Psoas muscle (tissue), 8 donors: ENCODE measurements around the gene KRT7. TPM values are rescaled to one million over a fixed set of nuclear protein-coding genes. Genes with fewer than 3 reads are reported as not detected.

Experiments
- ATAC-seq, 4 donors: fragments of 200-7000 bp; cut with Tn5 transposase; one replicate each; pipeline ENCODE4 v1.9.1; 2020; ENCODE audit warnings: moderate library complexity in 3 of 4, mild to moderate bottlenecking in 2 of 4
- DNase-seq, 2 donors: peaks; one replicate each; pipeline ENCODE4 v3.0.0-alpha.2; 2020
- H3K27ac ChIP-seq: fragments of 200-600 bp; one replicate; pipeline ENCODE4 v1.8.0; 2022
- H3K27me3 ChIP-seq, 3 donors: fragments of 200-600 bp in 1 of 3; one replicate each; pipeline versions ENCODE4 v1.6.1 to v1.8.0; 2013 to 2022; ENCODE audit warnings: low read length in 2 of 3, mild to moderate bottlenecking in 2 of 3, moderate library complexity in 1 of 3; ENCODE audit not compliant: insufficient read depth in 3 of 3
- H3K36me3 ChIP-seq, 2 donors: fragments of 200-600 bp in 1 of 2; one replicate each; pipeline versions ENCODE4 v1.6.1 to v1.8.0; 2013 to 2022; ENCODE audit warnings: low read depth in 1 of 2, mild to moderate bottlenecking in 1 of 2, moderate library complexity in 1 of 2; ENCODE audit not compliant: insufficient read depth in 1 of 2
- H3K4me1 ChIP-seq: fragments of 200-600 bp; one replicate; pipeline ENCODE4 v1.8.0; 2022
- H3K4me3 ChIP-seq: fragments of 200-600 bp; one replicate; pipeline ENCODE4 v1.8.0; 2022; ENCODE audit warnings: mild to moderate bottlenecking
- H3K9me3 ChIP-seq: fragments of 200-600 bp; one replicate; pipeline ENCODE4 v1.8.0; 2022
- WGBS, 3 donors: extraction: QIAGEN DNeasy Blood & Tissue Kit; methylation state at CpG; one replicate each; pipeline versions ENCODE4 v1.1.6 to v1.1.7; 2013; 5-methylcytosine and 5-hydroxymethylcytosine counted together
- intact Hi-C, 2 donors: fragments of 100-400 bp; cut with DNase I; formaldehyde crosslinking; loops; one replicate each; pipeline versions ENCODE4 v1.11.0 to v1.14.2; 2022
- polyA plus RNA-seq, 3 donors: library from polyadenylated mRNA; stranded (reverse); fragments of 200-250 nt; gene quantifications; one replicate each; pipeline ENCODE4 v1.2.3, GENCODE V29; 2013
- total RNA-seq, 4 donors: library from RNA; stranded (reverse); fragmentation: NEBNext Ultra II Directional in 2 of 4; extraction: Animal tissue kit (Norgen Biotek cat#: 25700) in 2 of 4; gene quantifications; one replicate each; pipeline versions ENCODE4 v1.2.1 to v1.2.4, GENCODE V29; 2021 to 2023
- TF ChIP-seq, protein P1 (sequence below): fragments of 200-600 bp; IDR thresholded peaks from one replicate; pipeline ENCODE4 v1.8.0; 2022; ENCODE audit warnings: antibody characterized with exemption
- donor health status: healthy with polysubstance abuse.
- donor health status: DM: no; HTN: no; CAD: no; lungs with moderate emphysema.
- donor health status: Bipolar disorder and iron deficiency.
- donor health status: healthy.
- donor health status: DM: yes; HTN: yes; CAD: no.
- donor health status: DM: no; HTN: no; CAD: no.
- donor health status: DM: no; HTN: no; CAD: no.
- donor health status: DM: yes; HTN: yes; CAD: no.

The KRT7 gene
- total and polyA plus RNA-seq, 7 donors, result 0.39 to 3.9 (median 1.6) TPM

DNA sequence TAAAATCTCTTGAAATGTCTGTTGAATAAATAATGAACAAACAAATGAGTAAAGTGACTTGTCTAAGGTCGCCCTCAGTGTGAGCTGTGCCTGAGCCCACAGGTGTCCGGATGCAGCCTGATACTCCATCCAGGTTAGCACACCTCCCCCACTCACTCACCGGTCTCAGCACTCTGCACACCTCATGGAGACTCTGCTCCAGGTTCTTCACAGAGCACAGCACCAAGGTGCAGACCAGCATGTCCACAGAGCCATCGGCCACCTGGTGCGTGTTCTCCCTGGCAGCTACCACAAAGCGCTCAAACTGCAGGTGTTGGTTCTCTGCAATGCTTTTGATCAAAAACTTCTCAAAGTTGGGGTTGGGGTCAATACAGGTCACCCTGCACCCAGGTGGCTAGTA is 4.1 kb upstream of the KRT7 start:
- Histone ChIP-seq H3K36me3 (no peaks in the 10 kb centered on the region), H3K9me3 (no peaks in the 10 kb centered on the region), H3K27me3 (peaks cover 0 to 36% (median 12%) of the 10 kb centered on the region in 3 donors), H3K27ac (no peak overlapping the region), H3K4me1 (no peaks in the 10 kb centered on the region), H3K4me3 (no peak overlapping the region)
- 88 to 95% (median 93%) methylated on average over 6 of the region's 6 CpGs for WGBS, 3 donors
- ATAC-seq, result no peak
- DNase-seq, result no peak
- intact Hi-C loops, result no loop called here
- TF ChIP-seq, protein P1, sequence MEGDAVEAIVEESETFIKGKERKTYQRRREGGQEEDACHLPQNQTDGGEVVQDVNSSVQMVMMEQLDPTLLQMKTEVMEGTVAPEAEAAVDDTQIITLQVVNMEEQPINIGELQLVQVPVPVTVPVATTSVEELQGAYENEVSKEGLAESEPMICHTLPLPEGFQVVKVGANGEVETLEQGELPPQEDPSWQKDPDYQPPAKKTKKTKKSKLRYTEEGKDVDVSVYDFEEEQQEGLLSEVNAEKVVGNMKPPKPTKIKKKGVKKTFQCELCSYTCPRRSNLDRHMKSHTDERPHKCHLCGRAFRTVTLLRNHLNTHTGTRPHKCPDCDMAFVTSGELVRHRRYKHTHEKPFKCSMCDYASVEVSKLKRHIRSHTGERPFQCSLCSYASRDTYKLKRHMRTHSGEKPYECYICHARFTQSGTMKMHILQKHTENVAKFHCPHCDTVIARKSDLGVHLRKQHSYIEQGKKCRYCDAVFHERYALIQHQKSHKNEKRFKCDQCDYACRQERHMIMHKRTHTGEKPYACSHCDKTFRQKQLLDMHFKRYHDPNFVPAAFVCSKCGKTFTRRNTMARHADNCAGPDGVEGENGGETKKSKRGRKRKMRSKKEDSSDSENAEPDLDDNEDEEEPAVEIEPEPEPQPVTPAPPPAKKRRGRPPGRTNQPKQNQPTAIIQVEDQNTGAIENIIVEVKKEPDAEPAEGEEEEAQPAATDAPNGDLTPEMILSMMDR, result no peak

DNA sequence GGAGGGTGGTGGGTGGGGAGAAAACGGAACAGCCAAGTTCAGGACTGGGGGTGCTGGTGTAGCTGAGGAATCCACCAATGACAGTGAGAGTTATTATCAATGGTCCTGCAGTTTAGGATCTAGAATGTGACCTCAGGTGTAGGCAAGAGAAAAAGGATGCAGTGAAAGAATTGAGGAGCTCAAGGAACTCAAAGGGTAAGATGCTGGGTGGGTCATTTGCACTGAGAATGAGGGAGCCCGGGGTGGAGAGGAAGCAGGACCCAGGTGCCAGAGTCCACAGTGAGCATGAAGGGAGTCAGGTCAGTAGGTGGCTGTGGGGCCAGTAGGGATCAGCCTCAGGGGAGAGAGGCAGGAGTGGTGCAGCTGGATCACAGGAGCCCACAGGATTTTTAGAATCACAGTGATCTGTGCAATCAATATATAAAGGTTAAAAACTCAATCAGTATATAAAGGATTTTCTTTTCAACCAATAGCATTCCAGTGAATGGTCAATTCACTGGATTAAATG is 3.2 kb upstream of the KRT7 start:
- no peaks in the 10 kb centered on the region for H3K36me3 ChIP-seq
- H3K27ac ChIP-seq, result no peak overlapping the region
- 80 to 95% (median 82%) methylated on average over 2 of the region's 2 CpGs for WGBS, 3 donors
- no peaks in the 10 kb centered on the region for H3K4me1 ChIP-seq
- H3K9me3 ChIP-seq, result no peaks in the 10 kb centered on the region
- H3K27me3 ChIP-seq, result peaks cover 0 to 45% (median 16%) of the 10 kb centered on the region in 3 donors
- no peak for DNase-seq
- no peak overlapping the region for H3K4me3 ChIP-seq
- no peak for ATAC-seq
- intact Hi-C loops, result no loop called here
- TF ChIP-seq, protein P1, result no peak

DNA sequence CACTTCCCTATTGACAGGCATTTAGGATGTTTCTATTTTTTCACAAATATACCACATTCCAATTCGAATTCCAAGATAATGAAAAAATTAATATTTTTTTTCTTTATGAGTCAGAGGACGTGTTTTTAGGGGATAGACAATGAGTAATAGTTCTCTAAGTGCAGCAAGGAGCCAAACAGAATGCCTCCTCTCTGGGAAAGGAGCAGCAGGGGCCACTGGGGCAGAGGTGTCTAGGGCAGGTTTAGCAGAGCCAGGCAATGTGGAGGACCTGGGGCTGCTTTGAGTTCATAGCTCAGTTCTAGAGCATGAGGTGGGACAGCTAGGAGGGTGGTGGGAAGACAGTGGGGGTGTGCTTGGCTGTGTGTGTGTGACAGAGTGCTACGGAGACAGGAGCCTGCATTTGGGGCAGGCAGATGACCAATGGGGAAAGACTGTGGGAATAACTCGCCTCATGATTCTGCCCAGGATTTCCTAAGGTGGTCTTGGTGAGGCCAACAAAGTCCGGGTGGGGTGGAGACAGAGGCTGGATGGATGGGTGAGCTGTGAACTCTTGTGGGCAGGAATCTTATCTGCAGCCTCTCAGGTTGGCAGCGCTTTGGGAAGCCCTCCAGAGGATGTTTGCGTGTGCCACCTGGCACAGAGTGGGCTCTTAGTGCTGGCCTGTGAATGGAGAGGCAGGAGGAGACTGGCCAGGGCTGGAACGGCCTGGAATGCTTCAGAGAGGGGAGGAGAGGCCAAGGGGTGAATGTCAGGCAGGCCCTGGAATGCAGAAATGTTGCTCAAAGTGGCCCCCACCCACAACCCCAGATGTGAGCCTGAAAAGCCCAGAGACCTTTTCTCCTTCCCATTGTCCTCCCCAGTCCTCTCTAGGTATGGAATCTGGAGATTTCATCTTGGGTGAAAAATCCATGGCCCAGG is 2.4 kb upstream of the KRT7 start:
- intact Hi-C loops, result no loop called here
- TF ChIP-seq, protein P1, result no peak
- H3K27me3 ChIP-seq, result peaks cover 0 to 45% (median 16%) of the 10 kb centered on the region in 3 donors

DNA sequence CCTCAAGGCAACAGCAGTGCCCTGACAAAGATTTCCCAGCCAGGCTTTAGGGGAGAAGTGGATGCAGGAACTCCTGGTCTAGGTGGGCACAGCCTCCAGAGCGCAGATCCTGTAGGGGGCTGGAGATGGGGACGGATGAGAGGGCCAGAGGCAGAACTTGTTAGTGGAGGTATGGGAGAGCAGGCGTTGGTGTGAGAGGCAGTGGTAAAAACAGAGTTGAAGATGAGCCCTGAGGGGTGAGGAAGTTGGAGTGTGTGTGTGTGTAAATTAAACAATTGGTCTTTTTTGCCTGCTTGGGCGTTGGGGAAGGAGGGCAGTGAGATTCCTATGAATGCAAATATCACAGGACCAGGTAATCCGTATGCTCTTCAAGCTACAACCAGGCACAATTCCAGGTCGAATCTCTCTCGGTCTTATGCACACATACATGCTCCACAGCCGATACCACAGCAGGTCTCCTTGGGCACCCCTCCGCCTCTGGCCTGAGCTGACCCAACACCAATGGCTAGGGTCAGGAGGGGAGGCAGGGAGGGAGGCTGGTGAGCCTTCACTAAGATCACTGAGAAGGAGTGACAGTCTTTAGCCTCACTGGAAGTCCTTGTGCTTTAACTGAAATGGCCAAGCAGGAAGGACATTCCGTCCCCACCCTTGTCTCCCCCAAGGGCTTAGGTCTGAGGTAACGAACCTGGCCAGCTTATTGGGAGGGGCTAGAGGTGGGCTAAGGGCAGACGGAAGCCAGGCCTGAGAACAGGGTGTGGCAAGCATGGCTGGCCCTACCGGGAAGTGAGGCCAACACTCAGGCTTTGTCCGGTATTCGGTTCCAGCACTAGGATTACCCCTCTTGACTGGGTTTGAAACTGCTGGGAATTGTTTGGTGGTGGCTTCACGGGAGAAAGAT is 1.5 kb upstream of the KRT7 start:
- Histone ChIP-seq H3K9me3 (no peaks in the 10 kb centered on the region), H3K36me3 (no peaks in the 10 kb centered on the region), H3K27ac (no peak overlapping the region), H3K4me3 (no peak overlapping the region), H3K4me1 (no peaks in the 10 kb centered on the region), H3K27me3 (peaks cover 0 to 45% (median 16%) of the 10 kb centered on the region in 3 donors)
- WGBS, 3 donors, result 71 to 73% (median 73%) methylated on average over 16 of the region's 16 CpGs
- intact Hi-C loops, result no loop called here
- peak in 1 of 2 donors; percentile 36 for DNase-seq
- TF ChIP-seq, protein P1, result no peak
- ATAC-seq, result peak in 1 of 4 donors; percentile 52

More for the DNA sequence above, 2.4 kb upstream of the KRT7 start:
- DNase-seq (peak in 1 of 2 donors; percentile 23), ATAC-seq (peak; percentile 28 to 67 (median 51))
- Histone ChIP-seq H3K36me3 (no peaks in the 10 kb centered on the region), H3K4me1 (no peaks in the 10 kb centered on the region), H3K27ac (no peak overlapping the region), H3K4me3 (no peak overlapping the region), H3K9me3 (no peaks in the 10 kb centered on the region)
- WGBS, 3 donors, result 42 to 59% (median 46%) methylated on average over 8 of the region's 8 CpGs
